NK-92 treated with Interleukin-12 subunit alpha and Interleukin-12 subunit beta, amount 100 ng/mL, for 24 hours (cell line): Measurements from ENCODE around the gene MVB12B.

Experiments used
- DNase-seq: peaks from one replicate; lab custom pipeline; 2025; lab: John Stamatoyannopoulos, UW

MVB12B gene

GRCh38 chr9:126506361-126507317 lies 180.0 kb downstream of the MVB12B start:
- DNase-seq: no peak

- no peak for DNase-seq
Measured at GRCh38 chr9:126507318-126508109, 180.9 kb downstream of the MVB12B start.

GRCh38 chr9:126508171-126508591 lies 181.6 kb downstream of the MVB12B start:
- no peak for DNase-seq

- no peak for DNase-seq
Measured at GRCh38 chr9:126508928-126509327, 182.3 kb downstream of the MVB12B start.

- DNase-seq: no peak
Measured at GRCh38 chr9:126509718-126510117, 183.1 kb downstream of the MVB12B start.

- DNase-seq: no peak
Measured at GRCh38 chr9:126510564-126510963, 183.9 kb downstream of the MVB12B start.

GRCh38 chr9:126511411-126511810 lies 184.8 kb downstream of the MVB12B start:
- DNase-seq: no peak

GRCh38 chr9:126513159-126514036 lies 186.8 kb downstream of the MVB12B start:
- DNase-seq: no peak

GRCh38 chr9:126514037-126514821 lies 187.6 kb downstream of the MVB12B start:
- DNase-seq: no peak

- no peak for DNase-seq
Measured at GRCh38 chr9:126515001-126515872, 188.6 kb downstream of the MVB12B start.

GRCh38 chr9:126515873-126516505 lies 189.4 kb downstream of the MVB12B start:
- no peak for DNase-seq

GRCh38 chr9:126516561-126516935 lies 189.9 kb downstream of the MVB12B start:
- no peak for DNase-seq

GRCh38 chr9:126516936-126517832 lies 190.6 kb downstream of the MVB12B start:
- DNase-seq: peak; percentile 38

- no peak for DNase-seq
Measured at GRCh38 chr9:126517833-126518356, 191.3 kb downstream of the MVB12B start.

GRCh38 chr9:126518763-126519162 lies 192.1 kb downstream of the MVB12B start:
- DNase-seq: no peak

GRCh38 chr9:126519660-126520420 lies 193.2 kb downstream of the MVB12B start:
- no peak for DNase-seq

- DNase-seq: no peak
Measured at GRCh38 chr9:126520453-126520852, 193.8 kb downstream of the MVB12B start.

GRCh38 chr9:126521089-126521488 lies 194.5 kb downstream of the MVB12B start:
- no peak for DNase-seq
